ENCODE results near the gene IL13. TPM values are rescaled to one million over a fixed set of nuclear protein-coding genes. Genes with fewer than 3 reads are reported as not detected.

The IL13 gene
- total and polyA plus RNA-seq, 10 of the 15 experiments (the other 5 are each of a cell fraction or from before 2014, with no cell fraction given), result 0.06 to 0.40 (median 0.11) TPM; not detected in 6

GRCh38 chr5:132662004-132662401 is 4.0 kb downstream of the IL13 start:
- peak overlapping the region; percentile 96 for H3K27ac ChIP-seq (ENCODE audit: control insufficient read depth, insufficient read depth)
- SMC1A ChIA-PET (ENCODE audit: uncharacterized antibody, unreplicated experiment), result interaction anchor here (0.9 to 12.1 kb wide), 21 partner anchors 12 to 221 kb away, joined by 3 to 156 read pairs (median 6); partner anchors contain the start of genes CCNI2 and IL4
- H3K4me3 ChIP-seq, result no peak overlapping the region
- FAIRE-seq, result peak; percentile 49
- 91% methylated on average over 9 of the region's 9 CpGs for WGBS (ENCODE audit: insufficient coverage, insufficient replicate concordance, low lambda C conversion rate, missing lambda C conversion rate)
- no peak for ATAC-seq
- in situ Hi-C loops (cut with MboI), result no loop called here
- H4K20me1 ChIP-seq (ENCODE audit: control insufficient read depth, insufficient read depth), result no peaks in the 10 kb centered on the region
- no peaks in the 10 kb centered on the region for H3K79me2 ChIP-seq (ENCODE audit: control insufficient read depth, insufficient read depth, low read length)
- H3K4me1 ChIP-seq (ENCODE audit: control insufficient read depth, insufficient read depth, low read length), result peaks cover 68% of the 10 kb centered on the region
- BruUV-seq (replicated peaks), result no TSS peak
- RAD21 ChIA-PET (ENCODE audit: unreplicated experiment), result interaction anchor here (0.8 to 9.2 kb wide), 26 partner anchors 12 to 247 kb away, joined by 3 to 148 read pairs (median 6); partner anchors contain the start of genes CCNI2, IL4, KIF3A and RAD50
- no peak for DNase-seq (ENCODE audit: low read depth, low spot score)
- H3K27me3 ChIP-seq (replicated peaks in 1 of 2; ENCODE audit: control insufficient read depth in 2 of 2, insufficient read depth in 2 of 2, low read length in 1 of 2), result no peaks in the 10 kb centered on the region
- H3K9me3 ChIP-seq (replicated peaks; ENCODE audit: control insufficient read depth, insufficient read depth, low read length), result no peaks in the 10 kb centered on the region
- CTCF ChIA-PET, result interaction anchor here (1.0 to 7.0 kb wide), 19 partner anchors 13 to 442 kb away, joined by 3 to 58 read pairs (median 6); partner anchors contain the start of genes IL4 and KIF3A
- no peak overlapping the region for H3K4me2 ChIP-seq (ENCODE audit: control insufficient read depth, insufficient read depth)
- peak overlapping the region; percentile 66; the same call in 1 of the 2 replicates for H3K9ac ChIP-seq (ENCODE audit: control insufficient read depth, insufficient read depth, low read length)
- POLR2A ChIA-PET, result interaction anchor here (0.7 to 10.8 kb wide), 7 partner anchors 13 to 184 kb away, joined by 3 to 118 read pairs (median 19); partner anchors contain the start of genes CCNI2, IL4 and KIF3A
- intact Hi-C loops (cut with micrococcal nuclease; ENCODE audit: unreplicated experiment), result loop anchor here (2.0 to 5.0 kb wide), 8 partner anchors 27 to 240 kb away; partner anchors contain the start of genes GDF9, KIF3A and UQCRQ
- no peaks in the 10 kb centered on the region for H3K36me3 ChIP-seq (ENCODE audit: control insufficient read depth in 2 of 2, insufficient read depth in 2 of 2, low read length in 1 of 2)
- H2AFZ ChIP-seq (ENCODE audit: control insufficient read depth, low read depth, low read length), result peak overlapping the region; percentile 84; the same call in 1 of the 2 replicates
- TF ChIP-seq ZBTB33 (IDR thresholded peaks at IDR 0.05) (0 out of 2 replicates have a peak, but pooled peaks have one; percentile 58), MLLT1 (IDR thresholded peaks at IDR 0.05) (peak; percentile 19), KLF5 (IDR thresholded peaks at IDR 0.05; ENCODE audit: partially characterized antibody) (no peak), MEF2B (IDR thresholded peaks at IDR 0.05; ENCODE audit: partially characterized antibody, poor library complexity, severe bottlenecking) (peak; percentile 92), CUX1 (IDR thresholded peaks at IDR 0.05; ENCODE audit: insufficient replicate concordance, low read depth, low read length) (peak; percentile 47), YBX1 (IDR thresholded peaks at IDR 0.05) (0 out of 2 replicates have a peak, but pooled peaks have one; percentile 8), PKNOX1 (IDR thresholded peaks at IDR 0.05) (peak; percentile 47), IRF3 (IDR thresholded peaks at IDR 0.05) (no peak), POLR2A (IDR thresholded peaks at IDR 0.05; ENCODE audit: low read depth, low read length) (0 out of 2 replicates have a peak, but pooled peaks have one; percentile 0), HDGF (IDR thresholded peaks at IDR 0.05) (0 out of 2 replicates have a peak, but pooled peaks have one; percentile 65), MXI1 (IDR thresholded peaks at IDR 0.05; ENCODE audit: low read depth, low read length) (no peak), SP1 (IDR thresholded peaks at IDR 0.05; ENCODE audit: low read depth, low read length) (no peak)

All from GM12878 (cell line).